HepG2 (cell line): ENCODE results near the gene TNS1. TPM values are rescaled to one million over a fixed set of nuclear protein-coding genes. Genes with fewer than 3 reads are reported as not detected.

Source experiments
- ARID3A ChIP-seq: IDR thresholded peaks from 2 replicates; pipeline ENCODE4 v1.6.1; 2012; ENCODE audit warnings: low read depth, low read length, improper control_type of control experiment
- ATF4 ChIP-seq, 2 experiments: fragments of 450-650 bp in 1 of 2; sonication (generic) in 1 of 2; formaldehyde crosslinking; IDR thresholded peaks; 2 replicates each; pipeline versions ENCODE4 v1.5.0 to v1.8.0; 2020 to 2022; ENCODE audit warnings: mild to moderate bottlenecking in 1 of 2, missing genetic modification reagents in 1 of 2
- HNRNPH1 ChIP-seq: fragments of 200-400 bp; formaldehyde crosslinking; optimal IDR thresholded peaks from 2 replicates; pipeline ENCODE3; 2017; ENCODE audit warnings: mild to moderate bottlenecking, low read depth, low read length
- HNRNPL ChIP-seq: fragments of 200-400 bp; formaldehyde crosslinking; IDR thresholded peaks from 2 replicates; pipeline ENCODE4 v1.6.1; 2017; ENCODE audit warnings: mild to moderate bottlenecking, low read depth, low read length
- MYC ChIP-seq: sonication (generic); formaldehyde crosslinking; IDR thresholded peaks from 2 replicates; pipeline ENCODE4 v1.9.0; 2021; ENCODE audit warnings: missing genetic modification reagents, borderline replicate concordance
- NCOA2 ChIP-seq: sonication (generic); formaldehyde crosslinking; IDR thresholded peaks from 2 replicates; pipeline ENCODE4 v1.8.0; 2022; ENCODE audit warnings: inconsistent platforms
- NR1H2 ChIP-seq: sonication (generic); formaldehyde crosslinking; IDR thresholded peaks from 2 replicates; pipeline ENCODE4 v1.8.1; 2022; ENCODE audit warnings: low read depth, missing genetic modification reagents, borderline replicate concordance
- NR2F6 ChIP-seq, 2 experiments: IDR thresholded peaks; 2 replicates each; pipeline ENCODE4 v1.6.1; 2016; ENCODE audit warnings: antibody characterized with exemption in 1 of 2, mild to moderate bottlenecking in 1 of 2
- ONECUT2 ChIP-seq: sonication (generic); formaldehyde crosslinking; IDR thresholded peaks from 2 replicates; pipeline ENCODE4 v1.4.0; 2020; ENCODE audit warnings: missing genetic modification reagents
- PPARG ChIP-seq: conservative IDR thresholded peaks from 2 replicates; pipeline ENCODE4 v1.6.1; 2016; ENCODE audit warnings: missing biosample characterization, missing genetic modification reagents
- SIN3B ChIP-seq: fragments of 150-350 bp; IDR thresholded peaks from 2 replicates; pipeline ENCODE4 v1.6.1; 2014; ENCODE audit warnings: low read length
- SNRNP70 ChIP-seq: fragments of 200-400 bp; formaldehyde crosslinking; IDR thresholded peaks from 2 replicates; pipeline ENCODE4 v1.6.1; 2017; ENCODE audit warnings: mild to moderate bottlenecking, low read depth, low read length, moderate library complexity
- SRSF1 ChIP-seq: fragments of 200-400 bp; formaldehyde crosslinking; optimal IDR thresholded peaks from 2 replicates; pipeline ENCODE3; 2017; ENCODE audit warnings: mild to moderate bottlenecking, low read depth, low read length, moderate library complexity
- TBX2 ChIP-seq: sonication (generic); formaldehyde crosslinking; IDR thresholded peaks from 2 replicates; pipeline ENCODE4 v1.5.0; 2020; ENCODE audit warnings: missing genetic modification reagents, mild to moderate bottlenecking, borderline replicate concordance
- TCF7 ChIP-seq: sonication (generic); IDR thresholded peaks from 2 replicates; pipeline ENCODE4 v1.6.1; 2016; ENCODE audit warnings: antibody characterized with exemption, low read depth
- TIGD3 ChIP-seq: sonication (generic); formaldehyde crosslinking; IDR thresholded peaks from 2 replicates; pipeline ENCODE4 v1.5.1; 2020; ENCODE audit warnings: mild to moderate bottlenecking, missing genetic modification reagents, borderline replicate concordance
- ZNF121 ChIP-seq: sonication (generic); formaldehyde crosslinking; IDR thresholded peaks from 2 replicates; pipeline ENCODE4 v1.5.0; 2020; ENCODE audit warnings: mild to moderate bottlenecking, missing genetic modification reagents
- ZNF20 ChIP-seq: sonication (generic); formaldehyde crosslinking; IDR thresholded peaks from 2 replicates; pipeline ENCODE4 v1.4.0; 2020; ENCODE audit warnings: mild to moderate bottlenecking, moderate library complexity, missing genetic modification reagents
- ZNF207 ChIP-seq: fragments of 450-650 bp; IDR thresholded peaks from 2 replicates; pipeline ENCODE4 v1.6.1; 2016; ENCODE audit warnings: antibody characterized with exemption, borderline replicate concordance
- ZNF24 ChIP-seq: fragments of 450-650 bp; IDR thresholded peaks from 2 replicates; pipeline ENCODE4 v1.6.1; 2017; ENCODE audit warnings: antibody characterized with exemption, mild to moderate bottlenecking
- ZNF253 ChIP-seq: sonication (generic); formaldehyde crosslinking; IDR thresholded peaks from 2 replicates; pipeline ENCODE4 v1.8.0; 2022; ENCODE audit warnings: mild to moderate bottlenecking, missing genetic modification reagents, borderline replicate concordance
- ZNF652 ChIP-seq: IDR thresholded peaks from 2 replicates; pipeline ENCODE4 v1.6.1; 2016; ENCODE audit warnings: low read depth, borderline replicate concordance
- polyA plus RNA-seq, 8 experiments: library from polyadenylated mRNA; depleted of rRNA in 3 of 8; stranded (reverse) in 7 of 8; unstranded in 1 of 8; fragments of >200 nt; fragmentation: Illumina TruSeq in 4 of 8; extraction: Trizol in 4 of 8; gene quantifications; 2 replicates each; pipeline versions ENCODE4 v1.2.1 to v1.2.3, GENCODE V29; 2011 to 2016; ENCODE audit warnings: low read depth in 4 of 8, missing spikeins in 1 of 8, mixed read lengths in 1 of 8; ENCODE audit not compliant: insufficient read depth in 1 of 8
- total RNA-seq, 5 experiments: library from RNA; depleted of rRNA; stranded (reverse); fragments of >200 nt; fragmentation: Illumina TruSeq; extraction: Trizol; gene quantifications; 2 replicates each; pipeline ENCODE4 v1.2.3, GENCODE V29; 2016; ENCODE audit warnings: low read depth in 1 of 5
- TF ChIP-seq, protein P1 (sequence below): sonication (generic); formaldehyde crosslinking; IDR thresholded peaks from 2 replicates; pipeline ENCODE4 v1.4.0; 2020; ENCODE audit warnings: missing genetic modification reagents, borderline replicate concordance
- TF ChIP-seq, protein P2 (sequence below): sonication (generic); formaldehyde crosslinking; IDR thresholded peaks from 2 replicates; pipeline ENCODE4 v1.4.0; 2020; ENCODE audit warnings: missing genetic modification reagents

TNS1 gene
- total and polyA plus RNA-seq, 2 of the 13 experiments (the other 11 are each of a cell fraction or from before 2014, with no cell fraction given) = 1.9 to 118 TPM

DNA sequence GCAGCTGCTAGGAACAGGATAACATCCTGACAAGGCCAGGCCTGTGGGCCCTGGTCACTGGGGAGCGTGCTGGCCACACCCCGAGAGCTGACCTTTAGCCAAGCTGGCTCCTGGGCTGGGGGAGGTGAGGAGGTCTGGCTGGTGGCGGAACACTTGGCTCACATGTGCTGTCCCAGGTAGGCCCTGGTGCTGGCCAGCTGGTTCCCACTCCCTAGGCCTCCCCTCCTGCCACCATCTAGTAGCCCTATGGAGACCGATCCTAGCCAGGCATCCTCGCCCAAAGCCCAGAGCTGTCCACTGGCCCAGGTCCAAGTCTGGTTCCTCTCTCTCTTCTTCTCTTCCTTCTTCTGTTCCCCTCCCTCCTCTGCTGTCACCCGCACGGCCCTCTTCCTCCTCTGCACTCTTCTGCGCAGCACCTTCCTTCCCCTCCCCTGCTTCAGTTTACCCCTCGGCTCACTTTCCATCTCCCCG is 52.4 kb downstream of the TNS1 start (continued):
- TF ChIP-seq, protein P1, sequence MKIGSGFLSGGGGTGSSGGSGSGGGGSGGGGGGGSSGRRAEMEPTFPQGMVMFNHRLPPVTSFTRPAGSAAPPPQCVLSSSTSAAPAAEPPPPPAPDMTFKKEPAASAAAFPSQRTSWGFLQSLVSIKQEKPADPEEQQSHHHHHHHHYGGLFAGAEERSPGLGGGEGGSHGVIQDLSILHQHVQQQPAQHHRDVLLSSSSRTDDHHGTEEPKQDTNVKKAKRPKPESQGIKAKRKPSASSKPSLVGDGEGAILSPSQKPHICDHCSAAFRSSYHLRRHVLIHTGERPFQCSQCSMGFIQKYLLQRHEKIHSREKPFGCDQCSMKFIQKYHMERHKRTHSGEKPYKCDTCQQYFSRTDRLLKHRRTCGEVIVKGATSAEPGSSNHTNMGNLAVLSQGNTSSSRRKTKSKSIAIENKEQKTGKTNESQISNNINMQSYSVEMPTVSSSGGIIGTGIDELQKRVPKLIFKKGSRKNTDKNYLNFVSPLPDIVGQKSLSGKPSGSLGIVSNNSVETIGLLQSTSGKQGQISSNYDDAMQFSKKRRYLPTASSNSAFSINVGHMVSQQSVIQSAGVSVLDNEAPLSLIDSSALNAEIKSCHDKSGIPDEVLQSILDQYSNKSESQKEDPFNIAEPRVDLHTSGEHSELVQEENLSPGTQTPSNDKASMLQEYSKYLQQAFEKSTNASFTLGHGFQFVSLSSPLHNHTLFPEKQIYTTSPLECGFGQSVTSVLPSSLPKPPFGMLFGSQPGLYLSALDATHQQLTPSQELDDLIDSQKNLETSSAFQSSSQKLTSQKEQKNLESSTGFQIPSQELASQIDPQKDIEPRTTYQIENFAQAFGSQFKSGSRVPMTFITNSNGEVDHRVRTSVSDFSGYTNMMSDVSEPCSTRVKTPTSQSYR (CRISPR knock-in tag) = peak; percentile 32; the same call in 1 of the 2 replicates
- TF ChIP-seq ZNF24 = no peak
- no peak for TF ChIP-seq TBX2 (CRISPR knock-in tag)
- no peak for TF ChIP-seq ZNF253
- TF ChIP-seq NR2F6 (IDR thresholded peaks at IDR 0.05) = no peak
- 0 out of 2 replicates have a peak, but pooled peaks have one; percentile 31 for TF ChIP-seq NR2F6 (CRISPR knock-in tag; IDR thresholded peaks at IDR 0.05)
- 0 out of 2 replicates have a peak, but pooled peaks have one; percentile 28 for TF ChIP-seq PPARG
- no peak for TF ChIP-seq TCF7
- TF ChIP-seq, protein P2, sequence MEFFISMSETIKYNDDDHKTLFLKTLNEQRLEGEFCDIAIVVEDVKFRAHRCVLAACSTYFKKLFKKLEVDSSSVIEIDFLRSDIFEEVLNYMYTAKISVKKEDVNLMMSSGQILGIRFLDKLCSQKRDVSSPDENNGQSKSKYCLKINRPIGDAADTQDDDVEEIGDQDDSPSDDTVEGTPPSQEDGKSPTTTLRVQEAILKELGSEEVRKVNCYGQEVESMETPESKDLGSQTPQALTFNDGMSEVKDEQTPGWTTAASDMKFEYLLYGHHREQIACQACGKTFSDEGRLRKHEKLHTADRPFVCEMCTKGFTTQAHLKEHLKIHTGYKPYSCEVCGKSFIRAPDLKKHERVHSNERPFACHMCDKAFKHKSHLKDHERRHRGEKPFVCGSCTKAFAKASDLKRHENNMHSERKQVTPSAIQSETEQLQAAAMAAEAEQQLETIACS (CRISPR knock-in tag) = no peak
- TF ChIP-seq NCOA2 = no peak
- no peak for TF ChIP-seq ARID3A
- TF ChIP-seq ZNF652 = no peak
- no peak for TF ChIP-seq HNRNPL
- TF ChIP-seq NR1H2 (CRISPR knock-in tag) = no peak
- no peak for TF ChIP-seq ATF4 (CRISPR knock-in tag; IDR thresholded peaks at IDR 0.05)
- no peak for TF ChIP-seq SNRNP70
- TF ChIP-seq ZNF20 (CRISPR knock-in tag) = no peak
- TF ChIP-seq ZNF207 = no peak
- no peak for TF ChIP-seq TIGD3 (CRISPR knock-in tag)
- no peak for TF ChIP-seq ZNF121
- no peak for TF ChIP-seq ONECUT2
- no peak for TF ChIP-seq SRSF1
- no peak for TF ChIP-seq HNRNPH1
- TF ChIP-seq SIN3B = no peak
- peak; percentile 16; the same call in 1 of the 2 replicates for TF ChIP-seq MYC
